ENCODE results near the gene ZNF611.
"Not testable (repeated sequence)": the region's sequence is repeated elsewhere in the genome, so short reads cannot be mapped to it uniquely, and the experiment has no call there.

DNA sequence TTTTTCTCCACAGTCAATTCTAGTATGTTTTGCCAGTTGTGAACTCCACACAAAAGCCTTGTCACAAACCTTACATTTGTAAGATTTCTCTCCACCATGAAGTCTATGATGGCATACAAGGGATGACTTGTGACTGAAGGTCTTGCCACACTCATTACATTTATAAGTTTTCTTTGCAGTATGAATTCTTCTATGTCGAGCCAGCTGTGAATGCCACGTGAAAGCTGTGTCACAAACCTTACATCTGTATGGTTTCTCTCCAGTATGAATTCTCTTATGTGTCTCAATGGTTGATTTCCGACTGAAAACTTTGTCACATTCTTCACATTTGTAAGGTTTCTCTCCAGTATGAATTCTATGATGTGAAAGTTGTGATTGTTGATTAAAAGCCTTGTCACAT, 29.2 kb downstream of the ZNF611 start:
- not testable (repeated sequence) for TF ChIP-seq CTCF (IDR thresholded peaks at IDR 0.05; ENCODE audit: borderline replicate concordance, extremely low read depth, low read length, poor library complexity, severe bottlenecking); EZH2 (IDR thresholded peaks at IDR 0.05; ENCODE audit: borderline replicate concordance, low read depth, low read length, severe bottlenecking)
